Muscle layer of colon (tissue), 2 donors: ENCODE measurements around the gene DMAC2L.
A peak's percentile ranks its signal among the peaks of the same experiment; 100 is the strongest.
"Not testable (repeated sequence)": the region's sequence is repeated elsewhere in the genome, so short reads cannot be mapped to it uniquely, and the experiment has no call there.

Experiments used
- H3K27ac ChIP-seq: one replicate; pipeline ENCODE4 v1.7.0; 2013; ENCODE audit warnings: low read depth, mild to moderate bottlenecking, low read length, moderate library complexity
- H3K27me3 ChIP-seq, 2 donors: one replicate each; pipeline ENCODE4 v1.7.0; 2013; ENCODE audit warnings: low read length in 2 of 2, mild to moderate bottlenecking in 2 of 2; ENCODE audit not compliant: insufficient read depth in 2 of 2, control insufficient read depth in 1 of 2
- H3K36me3 ChIP-seq: one replicate; pipeline ENCODE4 v1.7.0; 2013; ENCODE audit warnings: mild to moderate bottlenecking, low read length; ENCODE audit not compliant: insufficient read depth
- H3K4me1 ChIP-seq: one replicate; pipeline ENCODE4 v1.7.0; 2013; ENCODE audit warnings: mild to moderate bottlenecking, low read length; ENCODE audit not compliant: insufficient read depth
- H3K4me3 ChIP-seq, 2 donors: one replicate each; pipeline ENCODE4 v1.7.0; 2013; ENCODE audit warnings: low read length in 2 of 2, low read depth in 1 of 2, mild to moderate bottlenecking in 1 of 2, moderate library complexity in 1 of 2
- H3K9ac ChIP-seq: one replicate; pipeline ENCODE4 v1.7.0; 2013; ENCODE audit warnings: low read length
- H3K9me3 ChIP-seq: one replicate; pipeline ENCODE4 v1.7.0; 2013; ENCODE audit warnings: mild to moderate bottlenecking, low read length
- donor health status: abdominal sarcoma.
- donor health status: Adenocarcinoma of cecum.

DMAC2L gene

DNA sequence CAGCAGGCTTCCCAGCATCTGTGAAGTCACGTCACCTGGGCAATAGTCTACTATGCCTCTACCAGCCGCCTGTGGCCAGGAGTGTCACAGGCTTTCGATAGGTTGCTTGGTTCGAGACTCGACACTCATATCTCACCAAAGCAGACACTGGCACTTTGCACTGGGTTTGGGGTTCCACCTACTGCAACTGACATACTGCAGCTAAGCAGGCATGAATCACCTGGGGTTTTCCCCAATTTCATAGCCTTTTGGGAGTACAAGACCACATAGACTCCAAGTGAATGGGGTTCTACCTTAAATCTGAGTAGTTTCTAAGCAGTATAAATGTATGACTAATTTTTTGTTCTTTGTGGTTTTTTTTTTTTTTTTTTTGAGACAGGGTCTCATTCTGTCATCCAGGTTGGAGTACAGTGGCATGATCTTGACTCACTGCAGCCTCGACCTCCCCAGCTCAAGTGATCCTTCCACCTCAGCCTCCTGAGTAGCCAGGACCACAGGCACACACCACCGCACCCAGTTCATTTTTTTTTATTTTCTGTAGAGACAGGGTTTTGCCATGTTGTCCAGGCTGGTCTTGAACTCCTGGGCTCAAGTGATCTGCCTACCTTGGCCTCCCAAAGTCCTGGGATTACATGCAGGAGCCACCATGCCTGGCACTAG is 32.1 kb downstream of the DMAC2L start:
- H3K9me3 ChIP-seq: no peaks in the 10 kb centered on the region
- H3K9ac ChIP-seq: no peak overlapping the region
- H3K27ac ChIP-seq: peak overlapping the region; percentile 5
- H3K27me3 ChIP-seq: no peaks in the 10 kb centered on the region
- no peaks in the 10 kb centered on the region for H3K36me3 ChIP-seq
- H3K4me1 ChIP-seq: peaks cover 58% of the 10 kb centered on the region
- no peak overlapping the region for H3K4me3 ChIP-seq

DNA sequence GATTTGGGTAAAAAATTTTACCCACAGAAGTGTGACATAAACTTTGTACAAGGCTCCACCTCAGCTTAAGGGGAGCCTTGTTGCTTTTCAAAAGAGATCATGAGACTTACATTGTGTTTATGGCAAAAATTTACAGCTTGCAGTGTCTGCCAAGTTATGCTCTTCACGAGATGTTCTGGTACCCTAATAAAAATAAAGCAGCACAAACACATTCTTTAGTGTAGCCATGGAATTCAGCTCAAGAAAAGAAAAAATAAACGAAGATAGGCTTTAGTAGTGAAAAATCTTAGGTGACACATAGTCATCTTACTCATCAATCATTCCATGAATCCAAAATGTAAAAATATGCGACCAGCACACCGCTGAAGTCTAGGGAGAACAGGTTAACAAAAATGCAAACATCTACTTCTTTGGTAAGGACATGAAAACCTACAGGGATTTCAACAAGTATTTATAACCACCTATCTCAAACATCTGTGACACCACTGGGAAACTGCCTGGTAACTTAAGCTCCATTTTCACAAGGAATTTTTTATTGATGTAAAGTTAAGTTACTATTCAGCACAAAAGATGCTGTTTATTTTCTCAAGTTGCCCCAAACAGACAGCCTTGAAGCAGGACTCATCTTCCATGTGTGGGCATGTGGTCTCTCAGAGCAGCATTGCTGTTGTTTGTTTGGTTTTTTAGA is 32.9 kb downstream of the DMAC2L start:
- no peaks in the 10 kb centered on the region for H3K27me3 ChIP-seq
- H3K27ac ChIP-seq: no peak overlapping the region
- H3K9me3 ChIP-seq: no peaks in the 10 kb centered on the region

DNA sequence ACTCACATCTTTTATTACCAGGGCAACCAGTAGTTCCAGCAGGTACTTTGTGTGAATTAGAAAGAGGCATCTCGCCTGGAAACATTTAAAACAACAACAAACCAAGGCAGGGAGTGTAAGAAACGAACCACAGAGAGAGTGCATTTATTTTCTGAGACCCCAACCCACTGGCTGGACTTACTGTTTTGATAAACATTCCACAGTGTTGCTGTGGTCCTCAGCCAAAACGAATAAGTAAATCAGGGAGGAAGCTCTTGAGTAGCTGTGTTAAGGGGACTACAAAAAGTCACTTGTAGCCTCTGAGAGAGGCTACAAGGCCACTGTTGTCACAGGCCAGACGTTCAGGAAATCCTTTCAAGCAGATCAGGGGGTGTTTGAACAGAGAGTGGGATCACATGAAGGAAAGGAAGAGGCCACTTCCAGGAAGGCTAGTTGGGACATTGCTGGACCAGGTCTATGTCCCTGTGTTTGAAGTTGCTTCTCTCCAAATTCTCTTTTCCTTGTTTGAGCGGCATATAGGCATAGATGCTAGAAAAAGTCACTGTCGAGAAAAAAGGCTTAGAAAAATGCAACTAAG is 33.8 kb downstream of the DMAC2L start:
- H3K27ac ChIP-seq: no peak overlapping the region
- no peaks in the 10 kb centered on the region for H3K9me3 ChIP-seq
- no peak overlapping the region for H3K9ac ChIP-seq
- peaks cover 47% of the 10 kb centered on the region for H3K4me1 ChIP-seq
- H3K36me3 ChIP-seq: no peaks in the 10 kb centered on the region
- H3K4me3 ChIP-seq: no peak overlapping the region
- H3K27me3 ChIP-seq: no peaks in the 10 kb centered on the region

More for the DNA sequence above, 32.9 kb downstream of the DMAC2L start:
- peaks cover 51% of the 10 kb centered on the region for H3K4me1 ChIP-seq
- no peak overlapping the region for H3K4me3 ChIP-seq
- H3K36me3 ChIP-seq: no peaks in the 10 kb centered on the region
- no peak overlapping the region for H3K9ac ChIP-seq

DNA sequence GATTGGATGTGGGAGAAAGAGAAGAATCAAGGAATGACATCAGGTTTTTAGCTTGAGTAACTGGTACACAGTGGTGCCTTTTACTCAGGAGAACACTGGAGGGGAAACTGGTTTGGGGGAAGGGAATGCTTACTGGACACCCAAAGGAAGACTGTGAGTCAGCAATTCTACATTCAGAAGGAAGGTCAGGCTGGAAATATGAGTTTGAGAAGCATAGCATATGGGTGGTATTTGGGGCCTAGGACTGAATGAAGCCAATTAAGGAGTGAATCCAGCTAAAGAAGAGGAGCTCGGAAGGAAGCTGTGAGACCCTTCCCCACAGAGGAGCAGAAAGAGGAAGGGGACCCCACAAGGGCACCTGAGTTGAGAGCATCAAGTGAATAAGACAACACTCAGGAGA is 35.4 kb downstream of the DMAC2L start:
- Histone ChIP-seq H3K36me3 (no peaks in the 10 kb centered on the region), H3K27me3 (no peaks in the 10 kb centered on the region), H3K4me1 (peaks cover 37% of the 10 kb centered on the region), H3K9me3 (no peaks in the 10 kb centered on the region), H3K9ac (no peak overlapping the region), H3K4me3 (no peak overlapping the region), H3K27ac (no peak overlapping the region)

DNA sequence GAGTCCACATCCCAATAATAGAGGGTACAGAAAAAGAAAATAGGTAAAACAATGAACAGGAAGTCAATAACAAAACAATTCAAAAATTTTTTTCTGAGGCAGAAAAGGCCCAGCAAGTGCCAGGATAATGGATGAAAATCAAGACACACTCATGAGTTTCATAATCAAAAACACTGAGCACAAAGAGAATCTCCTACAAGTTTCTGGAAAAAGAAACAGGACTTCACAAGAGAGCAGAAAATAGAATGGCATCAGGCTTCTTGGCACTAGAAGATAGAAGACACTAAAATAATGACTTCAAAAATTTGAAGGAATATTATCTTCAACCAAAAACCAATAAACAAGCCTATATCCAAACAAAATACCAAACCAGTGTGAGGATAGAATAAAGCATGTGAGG is 36.8 kb downstream of the DMAC2L start:
- Histone ChIP-seq H3K4me1 (peaks cover 28% of the 10 kb centered on the region), H3K9ac (no peak overlapping the region), H3K9me3 (no peaks in the 10 kb centered on the region), H3K27me3 (no peaks in the 10 kb centered on the region), H3K36me3 (no peaks in the 10 kb centered on the region), H3K27ac (no peak overlapping the region), H3K4me3 (no peak overlapping the region)

DNA sequence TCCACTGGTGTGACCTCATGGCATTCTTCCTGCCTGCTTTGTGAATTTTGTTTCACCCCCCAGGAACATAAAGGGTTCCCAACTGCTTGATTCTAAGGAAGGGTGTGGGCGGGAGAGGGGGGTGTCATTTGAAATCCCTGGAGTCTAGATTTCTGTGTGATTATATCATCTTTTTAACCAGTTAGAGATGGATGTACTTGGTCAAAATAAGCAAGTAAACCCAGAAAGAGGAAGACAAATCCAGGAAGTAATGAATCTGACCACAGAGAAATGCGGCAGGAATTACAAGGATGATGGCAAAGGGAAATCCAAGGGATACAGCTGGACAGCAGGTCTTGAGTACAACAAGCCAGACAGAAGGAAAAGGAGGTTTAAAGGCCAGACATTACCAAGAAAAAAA is 38.9 kb downstream of the DMAC2L start:
- H3K36me3 ChIP-seq: no peaks in the 10 kb centered on the region
- H3K4me1 ChIP-seq: peaks cover 8% of the 10 kb centered on the region
- no peak overlapping the region for H3K9ac ChIP-seq

DNA sequence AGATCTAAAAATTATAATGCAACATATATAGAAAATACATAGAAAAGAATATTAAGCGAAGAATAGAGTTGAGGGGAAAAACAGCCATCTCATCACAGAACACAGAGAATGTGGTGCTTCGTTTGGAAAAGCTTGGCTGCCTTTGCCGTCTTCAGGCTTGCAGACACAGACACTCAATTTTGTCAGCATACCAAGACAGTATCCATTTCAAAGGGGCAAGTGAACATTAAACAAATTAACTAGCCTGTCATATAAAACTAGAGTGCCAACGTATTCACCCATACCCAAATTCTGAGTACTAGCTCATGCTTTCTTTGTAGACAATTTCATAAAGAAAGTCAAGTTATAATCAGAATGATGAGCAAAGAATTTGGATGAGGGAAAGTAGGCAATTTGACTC is 40.5 kb downstream of the DMAC2L start:
- H3K9me3 ChIP-seq: no peaks in the 10 kb centered on the region
- no peaks in the 10 kb centered on the region for H3K36me3 ChIP-seq
- no peak overlapping the region for H3K4me3 ChIP-seq
- H3K4me1 ChIP-seq: peaks cover 6% of the 10 kb centered on the region
- H3K9ac ChIP-seq: no peak overlapping the region
- no peaks in the 10 kb centered on the region for H3K27me3 ChIP-seq
- H3K27ac ChIP-seq: no peak overlapping the region

More for the DNA sequence above, 38.9 kb downstream of the DMAC2L start:
- H3K4me3 ChIP-seq: no peak overlapping the region
- H3K27me3 ChIP-seq: no peaks in the 10 kb centered on the region
- no peak overlapping the region for H3K27ac ChIP-seq
- no peaks in the 10 kb centered on the region for H3K9me3 ChIP-seq

DNA sequence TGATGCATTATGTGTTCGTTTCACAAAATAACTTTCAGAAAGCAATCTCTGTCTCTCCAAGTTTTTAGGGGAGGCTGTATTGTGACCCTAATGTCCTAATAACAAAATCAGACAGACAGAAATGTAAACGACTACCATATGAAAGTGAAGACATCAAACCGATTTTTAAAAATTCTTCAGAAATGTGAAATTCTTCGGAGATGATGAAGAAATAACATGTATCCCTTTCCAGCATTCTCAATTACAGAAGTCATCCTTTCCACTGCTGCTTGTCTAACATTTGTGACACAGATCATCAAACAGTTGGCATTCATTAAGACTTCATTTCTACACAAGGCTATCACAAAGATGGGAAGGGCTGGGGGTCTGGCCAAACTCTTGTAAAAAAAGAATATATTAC is 41.0 kb downstream of the DMAC2L start:
- H3K27me3 ChIP-seq: no peaks in the 10 kb centered on the region
- H3K36me3 ChIP-seq: no peaks in the 10 kb centered on the region
- no peaks in the 10 kb centered on the region for H3K9me3 ChIP-seq
- no peak overlapping the region for H3K4me3 ChIP-seq
- H3K27ac ChIP-seq: no peak overlapping the region
- no peak overlapping the region for H3K9ac ChIP-seq
- H3K4me1 ChIP-seq: peaks cover 6% of the 10 kb centered on the region

DNA sequence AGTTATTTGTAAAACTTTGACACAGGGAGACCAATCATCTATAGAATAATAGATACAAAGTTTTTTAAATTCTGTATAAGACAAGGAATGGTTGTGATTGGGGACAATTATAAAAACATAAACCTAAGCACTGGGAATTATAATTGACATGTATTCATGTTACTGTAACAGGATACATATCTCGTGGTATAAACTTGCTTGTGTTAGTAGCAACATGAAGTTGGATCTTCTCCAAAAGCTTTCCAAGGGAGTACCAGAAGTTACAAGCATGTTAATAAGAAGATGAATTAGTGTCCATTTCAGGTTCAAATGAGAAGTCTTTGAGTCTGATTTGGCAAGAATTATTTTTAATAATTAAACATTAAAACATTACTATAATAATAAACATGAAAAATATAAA is 42.4 kb downstream of the DMAC2L start:
- Histone ChIP-seq H3K9ac (no peak overlapping the region), H3K9me3 (no peaks in the 10 kb centered on the region), H3K36me3 (no peaks in the 10 kb centered on the region), H3K4me3 (no peak overlapping the region), H3K27me3 (no peaks in the 10 kb centered on the region), H3K4me1 (peaks cover 6% of the 10 kb centered on the region), H3K27ac (no peak overlapping the region)

DNA sequence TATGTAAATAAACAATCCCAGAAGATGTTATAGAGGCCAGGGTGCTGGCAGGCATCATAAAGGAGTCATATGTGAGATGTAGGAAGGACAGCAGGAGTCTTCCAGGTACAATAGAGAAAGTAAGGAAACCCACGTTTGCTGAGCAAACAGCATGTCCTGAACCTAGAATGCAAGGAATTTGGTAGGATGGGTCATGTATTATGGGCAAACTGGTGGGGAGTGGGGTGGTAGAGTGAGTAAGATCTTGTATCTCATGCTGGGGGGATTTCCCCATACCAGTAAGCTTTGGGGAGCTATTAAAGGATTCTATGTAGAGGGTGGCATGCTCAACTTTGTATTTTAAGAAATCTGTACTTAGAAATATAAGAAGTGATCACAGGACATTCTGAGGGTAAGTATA is 43.6 kb downstream of the DMAC2L start:
- H3K27me3 ChIP-seq: no peaks in the 10 kb centered on the region
- no peak overlapping the region for H3K9ac ChIP-seq
- no peak overlapping the region for H3K4me3 ChIP-seq
- peaks cover 6% of the 10 kb centered on the region for H3K4me1 ChIP-seq
- H3K36me3 ChIP-seq: no peaks in the 10 kb centered on the region
- no peak overlapping the region for H3K27ac ChIP-seq
- H3K9me3 ChIP-seq: no peaks in the 10 kb centered on the region

DNA sequence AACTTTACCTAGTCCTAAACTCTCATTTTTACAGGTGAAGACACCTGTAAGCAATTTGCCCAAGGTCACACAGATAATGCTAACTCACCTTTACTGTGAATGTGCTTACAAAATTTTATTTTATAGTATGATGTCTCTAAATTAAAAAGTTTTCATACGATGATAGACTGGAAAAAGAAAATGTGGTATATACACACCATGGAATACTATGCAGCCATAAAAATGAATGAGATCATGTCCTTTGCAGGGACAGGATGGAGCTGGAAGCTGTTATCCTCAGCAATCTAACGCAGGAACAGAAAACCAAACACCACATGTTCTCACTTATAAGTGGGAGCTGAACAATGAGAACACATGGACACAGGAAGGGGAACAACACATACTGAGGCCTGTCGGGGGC is 44.2 kb downstream of the DMAC2L start:
- not testable (repeated sequence) for H3K27me3 ChIP-seq, H3K36me3 ChIP-seq, H3K9ac ChIP-seq, H3K4me1 ChIP-seq, H3K27ac ChIP-seq, H3K9me3 ChIP-seq, H3K4me3 ChIP-seq

DNA sequence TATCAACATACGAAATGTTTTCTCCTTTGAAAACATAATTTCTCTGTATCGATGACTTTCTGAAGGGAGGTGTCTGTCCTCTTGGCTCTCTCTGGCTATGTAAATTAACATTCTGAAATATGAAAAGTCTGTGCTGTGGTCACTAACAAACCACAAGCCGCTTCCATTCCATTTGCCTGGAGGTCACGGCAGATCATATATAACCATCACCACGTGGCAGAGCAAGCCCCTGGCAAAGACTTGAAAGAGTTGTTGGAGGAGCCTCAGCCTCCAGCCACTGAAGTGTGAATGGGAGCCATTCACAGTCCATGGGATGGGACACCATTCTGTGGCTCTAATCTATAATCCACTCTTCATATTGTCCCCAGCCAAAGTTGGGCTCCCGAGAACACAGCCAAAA is 45.0 kb downstream of the DMAC2L start:
- Histone ChIP-seq H3K9me3 (no peaks in the 10 kb centered on the region), H3K4me1 (peaks cover 6% of the 10 kb centered on the region), H3K27ac (no peak overlapping the region), H3K27me3 (no peaks in the 10 kb centered on the region), H3K4me3 (no peak overlapping the region), H3K9ac (no peak overlapping the region), H3K36me3 (no peaks in the 10 kb centered on the region)
